HL-60 (cell line): Measurements from ENCODE around the gene MEIOB.

Experiments
- DNase-seq, 2 experiments: peaks; one replicate each; pipeline ENCODE4 v3.0.0-alpha.2; 2010 to 2020; ENCODE audit warnings: low read depth in 1 of 2, low spot score in 1 of 2
- H3K27ac ChIP-seq: fragments of 250-450 bp; sonication (Bioruptor Pico); replicated peaks from 2 replicates; pipeline ENCODE4 v1.5.1; 2020; ENCODE audit warnings: mild to moderate bottlenecking, moderate library complexity
- H3K27me3 ChIP-seq: fragments of 250-450 bp; sonication (Bioruptor Pico); 2 replicates; pipeline ENCODE4 v1.5.1; 2021; ENCODE audit warnings: mild to moderate bottlenecking, moderate library complexity; ENCODE audit not compliant: insufficient read depth, poor library complexity, severe bottlenecking
- H3K4me3 ChIP-seq: replicated peaks from 2 replicates; pipeline ENCODE4 v1.5.1; 2011; ENCODE audit warnings: mild to moderate bottlenecking, control low read depth, low read length; ENCODE audit not compliant: insufficient read depth
- CTCF ChIP-seq: IDR thresholded peaks from one replicate; pipeline ENCODE4 v1.5.1; 2011; ENCODE audit warnings: low read length, control low read depth, inconsistent platforms; ENCODE audit not compliant: insufficient read depth
- GABPA ChIP-seq: IDR thresholded peaks from 2 replicates; pipeline ENCODE4 v1.6.1; 2012; ENCODE audit warnings: low read depth
- POLR2AphosphoS5 ChIP-seq: IDR thresholded peaks from 2 replicates; pipeline ENCODE4 v1.6.1; 2012; ENCODE audit warnings: low read depth
- REST ChIP-seq: IDR thresholded peaks from 2 replicates; pipeline ENCODE4 v1.6.1; 2012; ENCODE audit warnings: low read depth; ENCODE audit not compliant: insufficient replicate concordance
- SPI1 ChIP-seq: IDR thresholded peaks from 2 replicates; pipeline ENCODE4 v1.6.1; 2012; ENCODE audit warnings: low read depth, mild to moderate bottlenecking, borderline replicate concordance

The MEIOB gene

GRCh38 chr16:1903845-1904840 lies 32.2 kb upstream of the MEIOB start:
- H3K27ac ChIP-seq, result no peak overlapping the region
- no peak overlapping the region for H3K4me3 ChIP-seq
- H3K27me3 ChIP-seq, result peaks cover 31% of the 10 kb centered on the region
- DNase-seq, result no peak
- TF ChIP-seq POLR2AphosphoS5 (no peak), SPI1 (no peak), GABPA (no peak), REST (no peak), CTCF (no peak)

GRCh38 chr16:1903220-1903574 lies 31.2 kb upstream of the MEIOB start:
- Histone ChIP-seq H3K4me3 (no peak overlapping the region), H3K27ac (no peak overlapping the region), H3K27me3 (peaks cover 21% of the 10 kb centered on the region)
- no peak for DNase-seq
- no peak for TF ChIP-seq REST
- no peak for TF ChIP-seq POLR2AphosphoS5
- no peak for TF ChIP-seq GABPA
- TF ChIP-seq CTCF, result no peak
- TF ChIP-seq SPI1, result no peak

GRCh38 chr16:1902547-1903219 lies 30.7 kb upstream of the MEIOB start:
- TF ChIP-seq REST, result no peak
- H3K27me3 ChIP-seq, result peaks cover 17% of the 10 kb centered on the region

More at GRCh38 chr16:1902547-1903219, 30.7 kb upstream of the MEIOB start:
- no peak overlapping the region for H3K4me3 ChIP-seq
- no peak for DNase-seq
- H3K27ac ChIP-seq, result no peak overlapping the region
